DMS 273 (cell line): ENCODE measurements around the gene SHOC2.

Source experiments
- DNase-seq: peaks from one replicate; lab custom pipeline; 2025; ENCODE audit not compliant: unreplicated experiment; lab: John Stamatoyannopoulos, UW

The SHOC2 gene

GRCh38 chr10:110944792-110945396 lies 25.5 kb downstream of the SHOC2 start:
- DNase-seq = no peak

GRCh38 chr10:110946496-110946895 lies 27.1 kb downstream of the SHOC2 start:
- DNase-seq = no peak

- DNase-seq = no peak
These were observed 27.7 kb downstream of the SHOC2 start for GRCh38 chr10:110947061-110947595.

- DNase-seq = no peak
These were observed 32.0 kb downstream of the SHOC2 start for GRCh38 chr10:110951381-110951780.

GRCh38 chr10:110957606-110958005 lies 38.2 kb downstream of the SHOC2 start:
- DNase-seq = no peak

- no peak for DNase-seq
These were observed 40.3 kb downstream of the SHOC2 start for GRCh38 chr10:110959379-110960332.

- no peak for DNase-seq
These were observed 40.9 kb downstream of the SHOC2 start for GRCh38 chr10:110960333-110960712.

GRCh38 chr10:110962443-110962842 lies 43.0 kb downstream of the SHOC2 start:
- no peak for DNase-seq

GRCh38 chr10:110963162-110963561 lies 43.8 kb downstream of the SHOC2 start:
- DNase-seq = no peak

- no peak for DNase-seq
These were observed 45.3 kb downstream of the SHOC2 start for GRCh38 chr10:110964681-110965080.

GRCh38 chr10:110965216-110965615 lies 45.8 kb downstream of the SHOC2 start:
- DNase-seq = no peak

GRCh38 chr10:110966146-110966545 lies 46.7 kb downstream of the SHOC2 start:
- DNase-seq = no peak

GRCh38 chr10:110967009-110967630 lies 47.7 kb downstream of the SHOC2 start:
- DNase-seq = no peak

- no peak for DNase-seq
These were observed 48.2 kb downstream of the SHOC2 start for GRCh38 chr10:110967645-110968044.

- no peak for DNase-seq
These were observed 49.8 kb downstream of the SHOC2 start for GRCh38 chr10:110969183-110969582.

- DNase-seq = no peak
These were observed 52.2 kb downstream of the SHOC2 start for GRCh38 chr10:110971638-110972037.

GRCh38 chr10:110972231-110973134 lies 53.1 kb downstream of the SHOC2 start:
- DNase-seq = no peak

- DNase-seq = no peak
These were observed 54.0 kb downstream of the SHOC2 start for GRCh38 chr10:110973400-110973799.

- no peak for DNase-seq
These were observed 57.2 kb downstream of the SHOC2 start for GRCh38 chr10:110976577-110976976.

- no peak for DNase-seq
These were observed 58.3 kb downstream of the SHOC2 start for GRCh38 chr10:110977662-110978061.

GRCh38 chr10:110978204-110978603 lies 58.8 kb downstream of the SHOC2 start:
- DNase-seq = no peak
